ENCODE data around the gene SECISBP2. TPM values are rescaled to one million over a fixed set of nuclear protein-coding genes. Genes with fewer than 3 reads are reported as not detected.

SECISBP2 gene
- polyA plus RNA-seq, 1 donor (not counting 4 experiments of a cell fraction or from before 2014, with no cell fraction given) = 24.3 TPM

DNA sequence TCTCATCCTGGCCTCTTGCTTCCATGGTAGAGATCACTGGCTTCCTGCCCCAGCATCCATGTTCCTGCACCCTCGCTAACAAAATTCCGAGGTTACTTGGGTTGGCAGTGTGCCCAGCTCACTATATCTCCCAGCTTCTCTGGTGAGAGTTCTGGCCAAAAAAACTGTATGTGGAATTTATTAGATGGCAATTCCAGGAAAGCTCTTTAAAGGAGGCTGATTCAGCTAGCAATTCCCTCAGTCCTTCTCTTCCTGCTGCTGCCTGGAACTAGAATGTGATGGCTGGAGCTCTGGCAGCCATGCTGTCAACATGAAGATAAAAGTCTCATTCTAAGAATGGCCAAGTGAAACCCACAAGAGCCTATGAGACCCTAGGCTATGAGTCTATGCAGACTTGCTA, 88.8 kb downstream of the SECISBP2 start:
- dilution Hi-C loops (cut with MboI; ENCODE audit: extremely low pct_ligation_motif_present, low sequenced_read_pairs) = no loop called here
- H4K20me1 ChIP-seq (ENCODE audit: control insufficient read depth, extremely low read depth, insufficient read depth, low read length) = no peaks in the 10 kb centered on the region
- H2AFZ ChIP-seq (ENCODE audit: control insufficient read depth, low read length) = no peak overlapping the region
- no peaks in the 10 kb centered on the region for H3K9me3 ChIP-seq (ENCODE audit: control insufficient read depth, low read depth, low read length)
- no peaks in the 10 kb centered on the region for H3K79me2 ChIP-seq (ENCODE audit: control insufficient read depth, insufficient read depth, low read length)
- no peak overlapping the region for H3K4me3 ChIP-seq (ENCODE audit: control insufficient read depth in 2 of 3, extremely low read depth in 1 of 3, insufficient read depth in 2 of 3, low read depth in 1 of 3, low read length in 3 of 3)
- no peak overlapping the region for H3K27ac ChIP-seq (ENCODE audit: control insufficient read depth, insufficient read depth, low read length)
- no peak overlapping the region for H3K4me2 ChIP-seq (ENCODE audit: control insufficient read depth, extremely low read depth, insufficient read depth, low read depth, low read length)
- H3K36me3 ChIP-seq (ENCODE audit: control insufficient read depth in 2 of 2, extremely low read depth in 1 of 2, insufficient read depth in 2 of 2, low read length in 2 of 2) = no peaks in the 10 kb centered on the region
- no peak overlapping the region for H3K9ac ChIP-seq (ENCODE audit: control insufficient read depth, extremely low read depth, insufficient read depth, low read length)
- DNase-seq (ENCODE audit: low read depth, low spot score) = no peak
- no peak for FAIRE-seq
- no peaks in the 10 kb centered on the region for H3K9me1 ChIP-seq (ENCODE audit: control insufficient read depth, extremely low read depth, insufficient read depth, low read length)
- no peaks in the 10 kb centered on the region for H3K27me3 ChIP-seq (ENCODE audit: control insufficient read depth, extremely low read depth, insufficient read depth, low read length)
- TF ChIP-seq EZH2 (IDR thresholded peaks at IDR 0.05; ENCODE audit: low read length) = no peak
- TF ChIP-seq, protein P1, sequence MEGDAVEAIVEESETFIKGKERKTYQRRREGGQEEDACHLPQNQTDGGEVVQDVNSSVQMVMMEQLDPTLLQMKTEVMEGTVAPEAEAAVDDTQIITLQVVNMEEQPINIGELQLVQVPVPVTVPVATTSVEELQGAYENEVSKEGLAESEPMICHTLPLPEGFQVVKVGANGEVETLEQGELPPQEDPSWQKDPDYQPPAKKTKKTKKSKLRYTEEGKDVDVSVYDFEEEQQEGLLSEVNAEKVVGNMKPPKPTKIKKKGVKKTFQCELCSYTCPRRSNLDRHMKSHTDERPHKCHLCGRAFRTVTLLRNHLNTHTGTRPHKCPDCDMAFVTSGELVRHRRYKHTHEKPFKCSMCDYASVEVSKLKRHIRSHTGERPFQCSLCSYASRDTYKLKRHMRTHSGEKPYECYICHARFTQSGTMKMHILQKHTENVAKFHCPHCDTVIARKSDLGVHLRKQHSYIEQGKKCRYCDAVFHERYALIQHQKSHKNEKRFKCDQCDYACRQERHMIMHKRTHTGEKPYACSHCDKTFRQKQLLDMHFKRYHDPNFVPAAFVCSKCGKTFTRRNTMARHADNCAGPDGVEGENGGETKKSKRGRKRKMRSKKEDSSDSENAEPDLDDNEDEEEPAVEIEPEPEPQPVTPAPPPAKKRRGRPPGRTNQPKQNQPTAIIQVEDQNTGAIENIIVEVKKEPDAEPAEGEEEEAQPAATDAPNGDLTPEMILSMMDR (optimal IDR thresholded peaks at IDR 0.05 in 1 of 3, IDR thresholded peaks at IDR 0.05 in 1 of 3, conservative IDR thresholded peaks at IDR 0.05 in 1 of 3; ENCODE audit: extremely low read depth in 1 of 3, insufficient read depth in 2 of 3, low read length in 3 of 3) = no peak
- no peaks in the 10 kb centered on the region for H3K4me1 ChIP-seq (ENCODE audit: control insufficient read depth, extremely low read depth, insufficient read depth, low read length)

DNA sequence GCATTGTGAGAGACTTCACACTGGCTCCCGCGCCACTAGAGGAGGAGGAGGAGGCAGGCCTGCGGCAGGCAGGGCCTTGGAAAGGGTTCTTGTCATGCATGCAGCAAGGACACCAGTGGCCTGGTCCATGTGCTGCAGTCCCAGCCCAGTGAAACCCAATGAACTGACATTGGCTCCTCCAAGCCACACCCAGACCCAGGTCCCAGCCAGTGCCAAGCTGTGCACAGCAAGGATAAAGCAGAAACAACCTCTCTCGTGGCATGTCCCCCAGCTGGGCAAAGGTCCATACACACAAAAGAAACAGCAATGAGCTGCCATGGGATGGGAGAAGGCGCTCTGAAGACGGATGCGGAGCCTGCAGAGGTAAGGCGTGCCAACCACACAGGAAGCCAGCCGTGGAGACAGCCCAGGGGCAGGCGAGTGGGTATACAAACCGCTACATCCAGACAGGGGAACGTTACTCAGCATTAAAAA, 90.4 kb downstream of the SECISBP2 start:
- H3K27ac ChIP-seq (ENCODE audit: control insufficient read depth, insufficient read depth, low read length) = no peak overlapping the region
- H3K9me1 ChIP-seq (ENCODE audit: control insufficient read depth, extremely low read depth, insufficient read depth, low read length) = no peaks in the 10 kb centered on the region
- H2AFZ ChIP-seq (ENCODE audit: control insufficient read depth, low read length) = no peak overlapping the region
- no peaks in the 10 kb centered on the region for H3K9me3 ChIP-seq (ENCODE audit: control insufficient read depth, low read depth, low read length)
- H3K4me3 ChIP-seq (ENCODE audit: control insufficient read depth in 2 of 3, extremely low read depth in 1 of 3, insufficient read depth in 2 of 3, low read depth in 1 of 3, low read length in 3 of 3) = no peak overlapping the region
- FAIRE-seq (no peak), DNase-seq (ENCODE audit: low read depth, low spot score) (no peak)
- no peak overlapping the region for H3K4me2 ChIP-seq (ENCODE audit: control insufficient read depth, extremely low read depth, insufficient read depth, low read depth, low read length)
- dilution Hi-C loops (cut with MboI; ENCODE audit: extremely low pct_ligation_motif_present, low sequenced_read_pairs) = no loop called here
- H3K4me1 ChIP-seq (ENCODE audit: control insufficient read depth, extremely low read depth, insufficient read depth, low read length) = no peaks in the 10 kb centered on the region
- H3K79me2 ChIP-seq (ENCODE audit: control insufficient read depth, insufficient read depth, low read length) = no peaks in the 10 kb centered on the region
- no peaks in the 10 kb centered on the region for H4K20me1 ChIP-seq (ENCODE audit: control insufficient read depth, extremely low read depth, insufficient read depth, low read length)
- no peak for TF ChIP-seq EZH2 (IDR thresholded peaks at IDR 0.05; ENCODE audit: low read length)
- TF ChIP-seq, protein P1 (optimal IDR thresholded peaks at IDR 0.05 in 1 of 3, IDR thresholded peaks at IDR 0.05 in 1 of 3, conservative IDR thresholded peaks at IDR 0.05 in 1 of 3; ENCODE audit: extremely low read depth in 1 of 3, insufficient read depth in 2 of 3, low read length in 3 of 3) = no peak
- H3K9ac ChIP-seq (ENCODE audit: control insufficient read depth, extremely low read depth, insufficient read depth, low read length) = no peak overlapping the region
- no peaks in the 10 kb centered on the region for H3K27me3 ChIP-seq (ENCODE audit: control insufficient read depth, extremely low read depth, insufficient read depth, low read length)
- no peaks in the 10 kb centered on the region for H3K36me3 ChIP-seq (ENCODE audit: control insufficient read depth in 2 of 2, extremely low read depth in 1 of 2, insufficient read depth in 2 of 2, low read length in 2 of 2)

Small RNAs within 50 kb of the gene (small RNA-seq; reads per million reads assigned to genes)
- 0 reads per million in 3 experiments for gene MIR3153 (ENCODE audit: insufficient read length in 3 of 3, low read depth in 3 of 3, low replicate concordance in 1 of 3)

Other genes with a start within 250 kb of the SECISBP2 start
- gene SHC3, start 139.7 kb upstream of the SECISBP2 start, polyA plus RNA-seq = 0.01 to 0.04 TPM (median 0.03 TPM) in 3 replicates
- gene CKS2, start 7.3 kb upstream of the SECISBP2 start, polyA plus RNA-seq = 130 to 291 TPM (median 224 TPM) in 3 replicates
- 0.19 to 0.87 TPM (median 0.43 TPM) in 3 replicates for gene SEMA4D, start 179.6 kb downstream of the SECISBP2 start, polyA plus RNA-seq